Stimulated activated CD4-positive, alpha-beta T cell treated with anti-CD3 and anti-CD28 coated beads, Interleukin-4, amount 100 ng/mL, for 1 hour (primary cell): Measurements from ENCODE around the gene PYM1.

ENCODE experiments used
- DNase-seq: peaks from one replicate; pipeline ENCODE4 v3.0.0-alpha.2; 2020

Gene PYM1

DNA sequence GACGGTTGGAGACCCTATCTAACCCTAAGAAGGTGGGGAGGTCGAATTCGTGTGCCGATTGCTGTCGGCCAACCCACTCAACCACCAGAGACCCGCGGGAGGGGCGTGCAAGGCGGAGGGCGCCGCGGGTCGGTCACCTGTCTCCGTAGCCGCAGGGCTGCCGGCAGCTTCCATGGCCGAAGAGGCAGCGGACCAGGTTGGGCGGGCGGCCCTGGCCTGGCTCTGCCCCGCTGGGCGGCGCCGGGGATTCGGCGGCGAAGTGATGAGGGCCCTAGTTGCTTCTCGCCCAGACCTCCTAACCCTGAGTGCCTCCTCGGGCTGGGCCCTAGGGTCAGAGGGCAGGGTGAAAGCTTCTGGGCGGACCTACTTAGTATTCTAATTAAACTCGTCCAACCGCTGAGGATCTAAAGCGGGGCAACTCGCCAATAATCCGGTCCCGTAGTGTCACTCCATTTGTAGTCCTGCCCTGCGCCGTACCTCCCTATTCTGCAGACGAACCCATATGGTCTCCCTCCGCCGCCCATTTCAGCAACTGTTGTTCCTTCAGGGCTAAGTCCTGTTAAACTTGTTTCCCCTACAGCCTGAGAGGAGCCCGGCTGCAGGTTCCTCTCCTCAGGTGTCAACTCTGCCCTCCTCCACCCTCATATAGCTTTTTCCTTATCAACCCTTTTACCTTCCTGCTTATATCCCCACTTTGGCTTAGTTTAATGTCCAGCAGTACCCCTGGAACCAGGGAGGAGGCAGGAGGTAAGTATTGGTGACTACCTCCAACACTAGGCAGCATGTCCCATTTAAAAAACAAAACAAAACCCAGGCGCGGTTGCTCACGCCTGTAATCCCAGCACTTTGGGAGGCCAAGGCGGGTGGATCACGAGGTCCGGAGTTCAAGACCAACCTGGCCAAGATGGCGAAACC is at the start of gene PYM1:
Gene PYM1, minus strand, starts transcription at position 307 of the 915 bp plus-strand sequence. Its CDS starts 133 bp downstream, at position 174.
- peak; percentile 60 for DNase-seq

DNA sequence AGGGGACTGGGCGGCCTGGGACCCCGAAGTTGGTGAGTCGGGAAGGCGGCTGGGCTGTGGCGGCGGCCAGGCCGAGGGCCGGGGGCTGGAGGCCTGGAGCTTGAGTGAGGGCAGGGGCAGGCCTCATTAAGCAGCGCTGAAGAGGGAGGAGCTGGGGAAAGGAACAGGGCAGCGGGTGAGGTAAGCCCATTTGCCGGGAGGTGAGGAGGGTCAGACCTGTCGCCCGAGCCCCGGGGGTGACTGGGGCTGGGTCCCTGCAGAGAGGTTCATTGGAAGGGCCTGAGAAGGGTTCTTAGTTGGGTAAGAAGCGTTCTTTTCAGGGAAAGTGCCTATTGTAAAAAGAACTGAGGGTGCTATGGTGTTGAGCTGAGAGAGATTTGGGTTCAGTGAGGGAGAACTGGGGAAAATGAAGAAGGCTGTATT is 46.6 kb upstream of the PYM1 start:
- DNase-seq: peak; percentile 23

DNA sequence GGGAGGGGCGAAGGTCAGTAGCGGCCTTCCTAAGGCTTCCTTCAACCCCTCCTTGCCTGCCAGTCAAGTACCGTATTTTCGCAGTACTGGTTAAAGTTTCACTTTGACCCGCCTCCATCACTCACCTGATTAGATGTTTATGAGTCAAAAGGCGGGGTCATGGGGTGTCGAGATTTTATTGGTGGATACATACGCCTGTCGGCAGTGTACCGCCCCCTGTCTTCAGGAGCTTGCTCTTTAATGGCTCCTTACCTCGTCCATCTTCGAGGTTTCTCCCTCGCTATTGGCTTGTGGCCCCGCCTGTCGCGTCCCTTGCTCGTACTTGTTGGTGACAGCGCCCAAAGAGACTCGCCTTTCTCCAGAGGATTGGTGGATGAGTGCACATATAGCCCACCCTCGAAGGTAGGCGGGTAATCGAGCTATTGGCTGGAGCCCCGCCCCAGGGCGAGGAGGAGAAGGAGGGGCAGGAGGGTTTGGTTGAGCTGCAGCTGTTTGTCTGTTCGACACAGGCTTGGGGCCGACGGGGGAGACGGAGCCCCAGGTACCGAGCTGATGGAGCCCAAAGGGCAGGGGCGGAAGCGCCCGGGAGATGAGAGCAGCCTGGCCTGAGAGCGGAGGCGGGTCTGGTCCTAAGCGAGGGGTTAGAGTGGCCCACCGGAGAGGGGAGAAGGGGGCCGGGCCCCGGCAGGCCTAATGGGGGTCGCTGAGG is 46.1 kb upstream of the PYM1 start, which contains the start of gene RAB5B:
Gene RAB5B, plus strand, starts transcription at position 480 of the 709 bp plus-strand sequence. CDS start 12,883 bp downstream, outside the sequence.
- DNase-seq: peak; percentile 94

DNA sequence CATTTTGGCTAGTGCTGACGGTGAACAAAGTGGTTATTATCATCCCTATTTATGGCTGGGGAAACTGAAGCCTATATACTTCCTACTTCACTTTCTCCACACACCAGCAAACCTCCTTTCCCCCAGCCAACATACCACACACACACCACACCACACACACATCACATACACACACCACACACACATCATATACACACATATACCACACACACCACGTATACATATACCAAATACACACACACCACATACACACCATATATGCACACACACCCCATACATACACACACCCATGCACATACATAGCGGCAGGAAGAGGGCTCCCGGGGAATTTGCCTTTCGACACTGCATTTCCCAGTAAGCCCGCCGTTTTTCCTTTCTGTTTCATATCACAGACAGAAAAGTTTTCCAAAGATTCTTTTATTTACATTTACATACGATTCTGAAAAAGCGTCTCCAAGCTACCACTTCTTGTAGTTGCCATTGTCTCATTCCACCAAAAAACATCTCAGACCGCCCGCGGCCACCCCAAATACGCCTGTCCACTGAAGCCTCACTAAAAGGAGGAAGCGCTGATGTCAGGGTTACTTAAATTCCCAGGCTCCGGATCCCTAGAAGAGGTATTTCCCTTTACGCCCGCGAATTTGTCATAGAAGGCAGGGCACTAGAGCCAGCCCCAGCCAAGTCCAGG is 45.4 kb upstream of the PYM1 start:
- no peak for DNase-seq

DNA sequence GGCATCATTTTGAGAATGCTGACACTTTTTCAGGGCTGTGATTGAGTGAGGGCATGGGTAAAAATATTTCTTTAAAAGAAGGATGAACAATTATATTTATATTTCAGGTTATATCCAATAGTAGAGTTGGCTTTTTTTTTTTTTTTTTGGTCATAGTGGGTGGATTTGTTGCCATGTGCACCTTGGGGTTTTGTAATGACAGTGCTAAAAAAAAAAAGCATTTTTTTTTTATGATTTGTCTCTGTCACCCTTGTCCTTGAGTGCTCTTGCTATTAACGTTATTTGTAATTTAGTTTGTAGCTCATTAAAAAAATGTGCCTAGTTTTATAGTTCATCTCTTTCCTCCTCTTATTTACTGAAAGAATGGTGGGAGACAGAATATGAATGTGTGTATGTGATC is 44.8 kb upstream of the PYM1 start:
- DNase-seq: no peak

DNA sequence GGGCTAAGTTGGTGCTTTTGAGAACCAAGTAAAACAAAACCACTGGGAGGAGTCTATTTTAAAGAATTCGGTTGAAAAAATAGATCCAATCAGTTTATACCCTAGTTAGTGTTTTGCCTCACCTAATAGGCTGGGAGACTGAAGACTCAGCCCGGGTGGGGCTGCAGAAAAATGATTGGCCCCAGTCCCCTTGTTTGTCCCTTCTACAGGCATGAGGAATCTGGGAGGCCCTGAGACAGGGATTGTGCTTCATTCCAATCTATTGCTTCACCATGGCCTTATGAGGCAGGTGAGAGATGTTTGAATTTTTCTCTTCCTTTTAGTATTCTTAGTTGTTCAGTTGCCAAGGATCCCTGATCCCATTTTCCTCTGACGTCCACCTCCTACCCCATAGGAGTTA is 44.3 kb upstream of the PYM1 start:
- DNase-seq: no peak

DNA sequence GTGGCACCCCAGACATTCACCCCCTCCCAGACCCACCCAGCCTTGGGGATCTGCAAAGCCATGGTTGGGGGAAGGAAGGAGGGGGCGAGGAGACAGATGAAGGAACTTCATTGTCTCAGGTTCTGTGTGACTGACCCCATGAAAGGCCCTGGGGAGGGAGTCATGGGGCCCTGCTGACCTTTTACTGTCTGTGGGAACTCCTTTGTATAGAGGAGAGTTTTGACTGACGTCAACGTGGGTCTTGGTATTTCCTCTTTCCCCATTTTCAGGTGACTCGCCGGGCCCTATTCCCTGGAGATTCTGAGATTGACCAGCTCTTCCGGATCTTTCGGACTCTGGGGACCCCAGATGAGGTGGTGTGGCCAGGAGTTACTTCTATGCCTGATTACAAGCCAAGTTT is 43.1 kb upstream of the PYM1 start:
- no peak for DNase-seq

DNA sequence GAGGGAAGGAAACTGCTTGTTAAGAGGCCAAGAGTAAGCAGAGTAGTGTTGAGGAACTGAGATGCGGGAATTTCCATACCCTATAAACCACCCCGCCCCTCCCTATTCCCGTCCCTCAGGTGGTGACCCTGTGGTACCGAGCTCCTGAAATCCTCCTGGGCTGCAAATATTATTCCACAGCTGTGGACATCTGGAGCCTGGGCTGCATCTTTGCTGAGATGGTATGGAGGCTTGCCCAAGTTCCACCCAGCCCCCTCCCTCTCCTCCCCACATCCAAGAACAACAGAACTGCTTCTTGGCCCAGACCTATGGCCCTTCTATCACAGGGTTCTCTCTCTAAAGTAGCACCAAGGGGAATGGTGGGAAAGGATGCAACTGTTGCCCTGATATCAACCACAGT is 41.7 kb upstream of the PYM1 start:
- DNase-seq: no peak

DNA sequence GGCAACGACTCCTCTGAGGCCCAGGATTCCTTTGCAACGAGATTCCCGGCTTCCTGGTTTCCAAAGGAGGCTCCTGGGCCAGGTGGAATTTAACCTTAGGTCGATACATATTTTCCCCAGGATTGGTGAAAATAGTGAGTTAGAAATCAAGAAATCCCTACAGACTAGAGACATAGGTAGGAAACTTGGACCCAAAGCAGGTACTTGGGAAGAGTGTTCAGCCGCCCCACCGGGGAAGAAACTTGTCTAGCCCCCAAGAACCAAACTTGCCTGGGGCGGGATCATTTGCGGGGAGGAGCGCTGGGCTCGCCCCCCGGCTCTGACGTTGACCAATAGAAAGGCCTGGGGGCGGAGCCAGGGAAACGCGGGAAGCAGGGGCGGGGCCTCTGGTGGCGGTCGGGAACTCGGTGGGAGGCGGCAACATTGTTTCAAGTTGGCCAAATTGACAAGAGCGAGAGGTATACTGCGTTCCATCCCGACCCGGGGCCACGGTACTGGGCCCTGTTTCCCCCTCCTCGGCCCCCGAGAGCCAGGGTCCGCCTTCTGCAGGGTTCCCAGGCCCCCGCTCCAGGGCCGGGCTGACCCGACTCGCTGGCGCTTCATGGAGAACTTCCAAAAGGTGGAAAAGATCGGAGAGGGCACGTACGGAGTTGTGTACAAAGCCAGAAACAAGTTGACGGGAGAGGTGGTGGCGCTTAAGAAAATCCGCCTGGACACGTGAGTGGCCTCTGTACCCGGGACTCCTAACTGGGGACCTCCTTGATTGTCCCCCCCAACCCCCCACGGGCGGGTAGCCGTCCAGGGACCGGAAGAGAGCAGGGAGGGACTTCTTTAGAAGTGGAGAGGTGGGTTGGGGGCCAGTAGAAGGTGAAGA is 39.0 kb upstream of the PYM1 start, which contains the start of gene CDK2:
Gene CDK2, plus strand, starts transcription at position 423 of the 874 bp plus-strand sequence. Its CDS starts 179 bp downstream, at position 602.
- peak; percentile 92 for DNase-seq

DNA sequence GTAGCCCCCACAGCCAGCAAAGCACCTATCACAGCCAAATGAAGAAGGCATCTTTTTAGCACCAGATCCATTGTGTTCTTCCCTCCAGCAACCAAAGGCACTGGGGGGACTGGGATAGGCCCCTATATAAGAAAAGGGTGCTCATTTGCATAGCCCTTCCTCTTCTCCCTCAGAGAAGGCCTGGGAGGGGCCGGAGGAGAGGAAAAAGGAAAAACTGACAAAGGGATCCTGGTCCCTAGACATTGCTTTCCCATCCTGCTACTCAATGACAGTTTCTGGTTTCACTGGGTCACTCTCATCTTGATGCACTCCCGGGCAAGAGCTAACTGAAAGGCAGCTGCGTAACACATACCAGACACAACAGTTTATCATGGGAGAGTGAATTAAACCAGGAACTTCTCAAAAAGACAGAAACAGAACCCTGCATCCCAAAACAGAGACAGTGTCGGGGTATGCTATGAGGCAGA is 38.3 kb upstream of the PYM1 start, which contains the start of gene PMEL:
Gene PMEL, minus strand, starts transcription at position 102 of the 467 bp plus-strand sequence. Its CDS starts 31 bp downstream, at position 71.
- DNase-seq: no peak

DNA sequence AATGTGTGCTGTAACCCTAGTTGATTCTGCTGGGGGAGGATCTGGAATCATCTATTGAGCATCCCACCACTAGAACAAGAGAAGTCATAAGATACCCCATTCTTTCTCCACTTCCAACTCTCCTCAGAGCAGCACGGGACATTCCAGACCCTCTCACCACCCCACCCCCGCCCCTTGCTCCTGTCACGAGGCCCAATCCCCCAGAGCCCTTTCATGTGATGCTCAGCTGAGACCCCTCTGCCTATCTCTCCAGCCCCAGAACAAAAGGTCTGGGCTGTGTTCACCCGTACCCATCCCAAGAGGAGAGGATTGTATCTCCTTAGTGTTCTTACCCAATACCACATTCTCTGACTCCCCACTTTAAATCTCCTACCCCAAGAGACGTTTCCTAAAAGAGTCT is 37.5 kb upstream of the PYM1 start:
- DNase-seq: no peak

DNA sequence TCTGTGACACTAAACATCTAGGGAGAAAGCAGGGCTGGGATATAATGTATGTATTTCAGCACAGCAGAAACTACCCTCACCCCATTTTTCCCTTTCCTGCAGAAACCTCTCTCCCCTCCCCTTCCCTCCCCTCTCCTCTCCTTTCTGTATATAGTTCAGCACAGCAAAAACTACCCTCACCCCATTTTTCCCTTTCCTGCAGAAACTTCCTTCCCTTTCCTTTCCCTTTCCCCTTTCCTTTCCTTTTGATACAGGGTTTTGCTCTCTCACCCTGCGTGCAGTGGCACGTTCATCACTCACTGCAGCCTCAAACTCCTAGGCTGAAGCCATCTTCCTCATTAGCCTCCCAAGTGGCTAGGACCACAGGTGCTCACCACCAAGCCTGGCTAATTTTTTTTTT is 36.1 kb upstream of the PYM1 start:
- no peak for DNase-seq

DNA sequence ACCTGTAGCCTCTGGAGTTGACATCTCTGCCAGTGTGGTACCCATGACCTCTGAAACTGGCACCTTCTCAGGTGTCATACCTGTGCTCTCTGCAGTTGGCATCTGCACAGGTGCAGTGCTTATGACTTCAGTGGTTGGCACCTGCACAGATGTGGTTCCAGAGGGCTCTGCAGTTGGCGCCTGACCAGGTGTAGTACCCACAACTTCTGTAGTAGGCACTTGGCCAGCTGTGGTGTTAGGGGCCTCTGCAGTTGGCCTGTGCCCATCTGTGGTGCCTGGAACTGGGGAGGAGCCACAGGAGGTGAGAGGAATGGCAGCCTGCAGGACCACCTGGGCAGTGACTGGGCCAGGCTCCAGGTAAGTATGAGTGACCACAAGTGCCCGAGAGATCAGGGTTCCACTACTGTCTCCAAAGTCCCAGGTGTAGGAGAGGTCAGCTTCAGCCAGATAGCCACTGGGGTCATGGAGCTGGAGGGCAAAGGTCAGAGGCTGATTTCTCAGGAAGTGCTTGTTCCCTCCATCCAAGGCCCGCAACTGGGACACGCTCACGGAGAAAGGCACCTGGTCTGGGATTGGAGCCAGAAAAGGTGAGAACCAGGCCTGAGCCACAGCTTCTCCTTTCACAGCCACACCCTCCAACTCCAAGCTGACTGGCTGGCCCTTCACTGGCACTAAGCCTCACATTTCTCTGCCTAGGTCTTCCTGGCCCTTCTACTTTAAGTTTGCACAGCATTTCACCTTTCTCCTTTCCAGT is 29.6 kb upstream of the PYM1 start:
- no peak for DNase-seq

DNA sequence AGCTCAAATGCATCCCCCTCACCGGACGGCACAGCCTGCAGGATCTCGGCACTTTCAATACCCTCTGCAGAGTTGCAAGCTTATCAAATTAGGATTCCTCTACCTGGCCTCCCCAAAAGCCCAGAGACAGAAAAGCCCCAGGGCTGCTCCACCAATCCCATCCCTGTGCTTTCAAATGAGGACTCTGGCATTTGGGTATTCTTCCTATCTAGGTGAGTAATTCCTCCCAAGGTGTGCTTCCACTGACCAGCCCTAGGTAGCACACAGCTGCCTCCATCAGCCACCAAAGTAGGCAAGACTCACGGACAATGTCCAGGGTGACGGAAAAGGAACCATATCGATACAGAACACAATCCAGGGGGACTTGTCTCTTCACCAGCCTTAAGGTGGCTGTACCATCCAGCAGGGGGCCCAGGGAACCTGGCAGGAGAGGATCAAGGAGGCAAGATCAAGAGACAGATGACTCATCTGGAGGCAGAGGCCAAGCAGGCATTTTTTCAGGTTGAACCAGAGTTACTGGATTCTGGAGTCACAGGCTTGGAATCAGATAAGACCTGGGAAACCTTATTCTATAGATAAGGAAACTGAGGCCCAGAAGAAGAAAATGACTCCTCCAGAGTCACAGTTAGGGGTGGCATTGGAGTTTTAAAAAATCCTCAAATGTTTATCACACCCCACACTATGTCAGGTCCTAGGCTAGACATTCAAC is 28.3 kb upstream of the PYM1 start:
- DNase-seq: peak; percentile 53

DNA sequence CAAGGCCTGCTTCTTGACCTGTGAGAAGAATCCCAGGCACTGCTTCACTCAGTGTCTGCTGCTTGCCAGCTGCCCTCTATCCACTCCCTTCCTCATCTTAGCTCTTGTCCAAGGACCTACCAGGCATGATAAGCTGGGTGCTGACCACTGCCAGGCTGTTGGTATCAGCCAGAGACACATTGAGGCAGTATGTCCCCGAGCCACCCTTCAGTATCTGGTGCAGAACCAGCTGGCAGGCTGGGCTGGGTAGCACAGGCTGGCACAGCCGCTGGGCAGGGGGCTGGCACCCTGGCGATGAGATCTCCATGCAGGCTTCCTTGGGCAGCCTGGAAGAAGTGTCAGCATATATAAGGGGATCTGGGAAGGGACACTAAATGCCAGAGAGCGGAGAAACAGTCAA is 27.6 kb upstream of the PYM1 start:
- no peak for DNase-seq

DNA sequence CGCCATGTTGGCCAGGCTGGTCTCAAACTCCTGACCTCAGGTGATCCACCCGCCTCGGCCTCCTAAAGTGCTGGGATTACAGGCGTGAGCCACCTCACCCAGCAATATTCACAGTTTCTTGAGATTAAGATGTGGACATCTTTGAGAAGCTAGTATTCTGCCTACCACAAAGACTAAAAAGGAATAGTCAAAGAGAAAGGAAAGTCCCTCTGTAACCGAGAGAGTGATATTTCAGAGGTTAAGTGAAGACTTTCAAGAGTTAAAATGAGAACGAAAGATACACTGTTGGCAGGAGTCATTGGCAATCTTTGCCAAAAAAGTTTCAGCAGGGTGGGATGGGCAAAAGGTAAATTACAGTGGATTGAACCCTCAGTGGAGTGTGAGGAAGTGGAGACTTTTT is 18.9 kb upstream of the PYM1 start:
- DNase-seq: no peak

DNA sequence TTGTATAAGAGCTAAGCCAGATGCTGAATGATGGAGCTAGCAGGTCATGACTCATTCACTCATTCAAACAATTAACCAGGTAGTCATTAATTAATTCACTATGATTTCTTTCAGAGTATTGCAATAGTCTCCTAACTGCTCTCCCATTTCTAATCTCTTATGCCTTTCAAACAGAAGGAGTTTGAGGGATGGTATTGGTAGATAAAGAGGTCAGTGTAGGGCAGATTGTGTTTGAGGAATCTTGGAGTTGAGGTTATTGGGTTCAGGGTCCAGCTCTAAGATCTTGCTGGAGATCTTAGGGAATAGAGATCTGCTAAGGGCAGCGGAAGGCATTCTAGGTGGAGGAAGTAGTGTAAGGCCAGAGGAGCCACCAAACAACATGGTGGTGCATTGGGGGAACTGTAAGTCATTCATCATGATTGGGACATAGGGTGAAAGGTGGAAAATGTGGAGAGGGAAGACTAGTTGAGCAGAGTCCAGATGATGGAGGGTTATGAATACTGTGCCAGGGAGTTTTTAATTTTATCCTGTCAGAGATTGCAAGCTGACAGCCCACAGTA is 15.0 kb upstream of the PYM1 start:
- DNase-seq: no peak

DNA sequence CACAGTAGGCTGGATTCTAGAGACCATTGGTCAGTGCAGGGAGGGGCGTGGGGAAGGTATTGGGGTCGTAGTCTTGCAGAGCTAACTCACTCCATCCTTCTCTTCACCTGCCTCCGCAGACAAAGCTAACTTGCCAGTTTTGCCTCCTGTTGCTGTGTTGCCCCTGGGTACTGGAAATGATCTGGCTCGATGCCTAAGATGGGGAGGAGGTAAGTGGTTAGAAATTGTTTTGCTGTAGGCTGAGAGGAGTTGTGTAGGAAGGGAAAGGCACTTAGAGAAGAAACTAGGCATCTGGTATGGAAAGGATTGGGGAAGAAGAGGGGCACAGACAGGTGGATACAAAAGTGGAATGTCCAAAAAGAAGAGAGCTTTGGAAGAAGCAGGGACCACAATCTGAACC is 14.4 kb upstream of the PYM1 start:
- no peak for DNase-seq

DNA sequence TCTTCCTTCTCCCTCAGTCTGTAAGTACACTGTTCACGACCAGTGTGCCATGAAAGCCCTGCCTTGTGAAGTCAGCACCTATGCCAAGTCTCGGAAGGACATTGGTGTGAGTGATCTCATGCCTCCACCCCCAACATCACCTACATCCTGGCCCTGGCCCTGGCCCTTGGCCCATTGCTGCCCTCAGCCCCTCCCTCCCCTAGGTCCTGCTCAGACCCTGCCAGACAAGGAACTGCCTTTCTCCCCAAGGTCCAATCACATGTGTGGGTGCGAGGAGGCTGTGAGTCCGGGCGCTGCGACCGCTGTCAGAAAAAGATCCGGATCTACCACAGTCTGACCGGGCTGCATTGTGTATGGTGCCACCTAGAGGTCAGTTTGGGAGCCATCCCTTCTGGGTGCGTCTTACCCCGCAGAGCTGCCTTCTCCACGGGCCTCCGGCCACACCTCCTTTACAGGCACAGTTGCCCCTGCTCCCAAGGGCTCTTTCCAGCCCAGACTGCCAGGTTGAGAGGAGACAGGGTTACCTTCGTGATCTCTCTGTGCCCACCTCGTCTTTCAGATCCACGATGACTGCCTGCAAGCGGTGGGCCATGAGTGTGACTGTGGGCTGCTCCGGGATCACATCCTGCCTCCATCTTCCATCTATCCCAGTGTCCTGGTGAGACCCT is 12.5 kb upstream of the PYM1 start:
- DNase-seq: peak; percentile 78
